Caco-2 (cell line): ENCODE results near the gene MACROD2. TPM values are rescaled to one million over a fixed set of nuclear protein-coding genes. Genes with fewer than 3 reads are reported as not detected.

Experiments used
- BruUV-seq: library from RNA; stranded (reverse); fragments of 400-500 nt; replicated peaks from 2 replicates; lab custom pipeline; 2021; lab: Mats Ljungman, UMichigan
- CTCF ChIA-PET: fragments of 300-600 bp; sonication (Branson Sonifier 250); formaldehyde crosslinking; loops from one replicate; lab custom pipeline; 2022; ENCODE audit warnings: antibody characterized with exemption; lab: Charles Lee
- POLR2A ChIA-PET: fragments of 300-600 bp; sonication (Branson Sonifier 250); formaldehyde crosslinking; loops from one replicate; lab custom pipeline; 2022; ENCODE audit warnings: antibody characterized with exemption; lab: Charles Lee
- DNase-seq, 2 experiments: peaks; one replicate each; pipeline versions ENCODE4 v3.0.0 to v3.0.0-alpha.2; 2020 to 2022
- H3K27me3 ChIP-seq: replicated peaks from 2 replicates; pipeline ENCODE4 v1.6.0; 2011; ENCODE audit warnings: low read length; ENCODE audit not compliant: control insufficient read depth, insufficient read depth
- H3K36me3 ChIP-seq: 2 replicates; pipeline ENCODE4 v1.5.1; 2011; ENCODE audit warnings: low read length; ENCODE audit not compliant: control insufficient read depth, insufficient read depth
- H3K4me1 ChIP-seq: fragments of 250-450 bp; sonication (Bioruptor Pico); 2 replicates; pipeline ENCODE4 v1.5.1; 2020; ENCODE audit warnings: mild to moderate bottlenecking
- H3K4me3 ChIP-seq: 2 replicates; pipeline ENCODE4 v1.5.1; 2011; ENCODE audit warnings: low read depth, mild to moderate bottlenecking, control low read depth, low read length
- H3K9me3 ChIP-seq: fragments of 250-450 bp; sonication (Bioruptor Pico); 2 replicates; pipeline ENCODE4 v1.5.1; 2020; ENCODE audit warnings: mild to moderate bottlenecking, moderate library complexity
- H3K27ac Mint-ChIP-seq: one replicate; pipeline ENCODE4 v1.8.0; 2022; ENCODE audit warnings: mixed read lengths; ENCODE audit not compliant: unreplicated experiment
- H3K27me3 Mint-ChIP-seq: one replicate; pipeline ENCODE4 v1.8.0; 2022; ENCODE audit warnings: mixed read lengths; ENCODE audit not compliant: insufficient read depth, unreplicated experiment
- H3K36me3 Mint-ChIP-seq: one replicate; pipeline ENCODE4 v1.8.0; 2022; ENCODE audit warnings: mild to moderate bottlenecking, mixed read lengths; ENCODE audit not compliant: insufficient read depth, unreplicated experiment
- H3K4me1 Mint-ChIP-seq: one replicate; pipeline ENCODE4 v1.8.0; 2022; ENCODE audit warnings: low read depth, mixed read lengths; ENCODE audit not compliant: unreplicated experiment
- H3K4me3 Mint-ChIP-seq: one replicate; pipeline ENCODE4 v1.8.0; 2022; ENCODE audit warnings: mild to moderate bottlenecking, moderate library complexity, mixed read lengths; ENCODE audit not compliant: unreplicated experiment
- H3K9me3 Mint-ChIP-seq: one replicate; pipeline ENCODE4 v1.8.0; 2022; ENCODE audit warnings: mixed read lengths; ENCODE audit not compliant: unreplicated experiment
- CTCF ChIP-seq, 2 experiments: fragments of 200-600 bp in 1 of 2; IDR thresholded peaks; 1 replicate in 1 of 2; 2 replicates in 1 of 2; pipeline versions ENCODE4 v1.5.1 to v1.8.0; 2011 to 2022; ENCODE audit warnings: antibody characterized with exemption in 1 of 2, control low read depth in 1 of 2, inconsistent platforms in 1 of 2, low read depth in 1 of 2, low read length in 1 of 2, mild to moderate bottlenecking in 1 of 2, moderate library complexity in 1 of 2; ENCODE audit not compliant: insufficient read depth in 1 of 2, severe bottlenecking in 1 of 2, unreplicated experiment in 1 of 2
- intact Hi-C: fragments of 100-400 bp; cut with micrococcal nuclease; formaldehyde crosslinking; loops from one replicate; pipeline ENCODE4 v1.10.0; 2022; ENCODE audit not compliant: unreplicated experiment
- total RNA-seq: library from RNA; stranded (reverse); gene quantifications from 2 replicates; pipeline ENCODE4 v1.2.3, GENCODE V29; 2022

The MACROD2 gene
- total RNA-seq, 1 experiment from 2014 or later, result 6.4 TPM

- POLR2A ChIA-PET, result no interaction called here
- no TSS peak for BruUV-seq
- peaks cover 6% of the 10 kb centered on the region for H3K4me1 Mint-ChIP-seq
Observed at GRCh38 chr20:14576196-14576877, 581.0 kb downstream of the MACROD2 start.

GRCh38 chr20:14580418-14581074, 585.2 kb downstream of the MACROD2 start:
- H3K4me1 ChIP-seq, result peaks cover 8% of the 10 kb centered on the region; the same call in 1 of the 2 replicates
- TF ChIP-seq CTCF (IDR thresholded peaks at IDR 0.05; ENCODE audit: insufficient read depth in 1 of 2, low read depth in 1 of 2, low read length in 1 of 2, severe bottlenecking in 1 of 2, unreplicated experiment in 1 of 2), result no peak
- ChIA-PET POLR2A (no interaction called here), CTCF (no interaction called here)
- intact Hi-C loops, result no loop called here
- Mint-ChIP-seq H3K27me3 (no peaks in the 10 kb centered on the region), H3K4me3 (no peak overlapping the region), H3K27ac (no peak overlapping the region), H3K4me1 (peaks cover 6% of the 10 kb centered on the region), H3K36me3 (no peaks in the 10 kb centered on the region), H3K9me3 (peaks cover 8% of the 10 kb centered on the region)
- H3K4me3 ChIP-seq, result no peak overlapping the region
- H3K36me3 ChIP-seq, result no peaks in the 10 kb centered on the region
- no peaks in the 10 kb centered on the region for H3K27me3 ChIP-seq
- no TSS peak for BruUV-seq
- no peak for DNase-seq
- H3K9me3 ChIP-seq, result no peaks in the 10 kb centered on the region

More at GRCh38 chr20:14576196-14576877, 581.0 kb downstream of the MACROD2 start:
- H3K4me1 ChIP-seq, result peaks cover 11% of the 10 kb centered on the region
- Mint-ChIP-seq H3K36me3 (no peaks in the 10 kb centered on the region), H3K9me3 (peaks cover 1% of the 10 kb centered on the region), H3K27ac (no peak overlapping the region), H3K4me3 (no peak overlapping the region), H3K27me3 (no peaks in the 10 kb centered on the region)
- no peaks in the 10 kb centered on the region for H3K36me3 ChIP-seq
- no peak for DNase-seq
- H3K27me3 ChIP-seq, result no peaks in the 10 kb centered on the region
- intact Hi-C loops, result no loop called here
- CTCF ChIA-PET, result no interaction called here
- TF ChIP-seq CTCF (IDR thresholded peaks at IDR 0.05; ENCODE audit: insufficient read depth in 1 of 2, low read depth in 1 of 2, low read length in 1 of 2, severe bottlenecking in 1 of 2, unreplicated experiment in 1 of 2), result no peak
- H3K9me3 ChIP-seq, result peaks cover 3% of the 10 kb centered on the region; the same call in 1 of the 2 replicates
- no peak overlapping the region for H3K4me3 ChIP-seq

GRCh38 chr20:14581731-14582130, 586.4 kb downstream of the MACROD2 start:
- Mint-ChIP-seq H3K9me3 (peaks cover 8% of the 10 kb centered on the region), H3K4me1 (no peaks in the 10 kb centered on the region), H3K4me3 (no peak overlapping the region), H3K27me3 (no peaks in the 10 kb centered on the region), H3K27ac (no peak overlapping the region), H3K36me3 (no peaks in the 10 kb centered on the region)
- BruUV-seq, result no TSS peak
- Histone ChIP-seq H3K9me3 (no peaks in the 10 kb centered on the region), H3K4me3 (no peak overlapping the region), H3K4me1 (peaks cover 8% of the 10 kb centered on the region; the same call in 1 of the 2 replicates), H3K36me3 (no peaks in the 10 kb centered on the region), H3K27me3 (no peaks in the 10 kb centered on the region)
- ChIA-PET CTCF (no interaction called here), POLR2A (no interaction called here)
- no peak for TF ChIP-seq CTCF (IDR thresholded peaks at IDR 0.05; ENCODE audit: insufficient read depth in 1 of 2, low read depth in 1 of 2, low read length in 1 of 2, severe bottlenecking in 1 of 2, unreplicated experiment in 1 of 2)
- DNase-seq, result no peak
- intact Hi-C loops, result no loop called here
